CD4-positive, alpha-beta T cell treated with Interleukin-6 for 4 hours (primary cell): ENCODE measurements around the gene LETM1.

Experiments used
- DNase-seq: peaks from one replicate; pipeline ENCODE4 v3.0.0-alpha.2; 2020; ENCODE audit warnings: mixed read lengths

LETM1 gene

GRCh38 chr4:1822568-1823544, 33.1 kb downstream of the LETM1 start:
- no peak for DNase-seq

- DNase-seq: no peak
These were observed 34.0 kb downstream of the LETM1 start for GRCh38 chr4:1821679-1822567.

- DNase-seq: no peak
These were observed 36.1 kb downstream of the LETM1 start for GRCh38 chr4:1819816-1820215.

- no peak for DNase-seq
These were observed 36.7 kb downstream of the LETM1 start for GRCh38 chr4:1819284-1819683.

GRCh38 chr4:1815997-1816860, 39.7 kb downstream of the LETM1 start:
- DNase-seq: no peak

GRCh38 chr4:1815096-1815996, 40.6 kb downstream of the LETM1 start:
- no peak for DNase-seq

GRCh38 chr4:1814453-1814852, 41.5 kb downstream of the LETM1 start:
- DNase-seq: no peak

- DNase-seq: no peak
These were observed 42.0 kb downstream of the LETM1 start for GRCh38 chr4:1813915-1814314.

- DNase-seq: no peak
These were observed 42.7 kb downstream of the LETM1 start for GRCh38 chr4:1813231-1813630.

GRCh38 chr4:1812720-1813119, 43.2 kb downstream of the LETM1 start:
- DNase-seq: no peak

- DNase-seq: no peak
These were observed 45.2 kb downstream of the LETM1 start for GRCh38 chr4:1810765-1811164.

GRCh38 chr4:1809754-1810502, 46.0 kb downstream of the LETM1 start:
- DNase-seq: peak; percentile 71

- DNase-seq: no peak
These were observed 46.9 kb downstream of the LETM1 start for GRCh38 chr4:1808851-1809753.

GRCh38 chr4:1808396-1808795, 47.6 kb downstream of the LETM1 start:
- no peak for DNase-seq

- no peak for DNase-seq
These were observed 48.6 kb downstream of the LETM1 start for GRCh38 chr4:1807332-1807777.

- no peak for DNase-seq
These were observed 49.2 kb downstream of the LETM1 start for GRCh38 chr4:1806596-1807331.

GRCh38 chr4:1806223-1806564, 49.8 kb downstream of the LETM1 start:
- no peak for DNase-seq

- DNase-seq: no peak
These were observed 50.3 kb downstream of the LETM1 start for GRCh38 chr4:1805493-1806222.
